CD4-positive, CD25-positive, alpha-beta regulatory T cell (primary cell): ENCODE measurements around the gene RPS4Y1. TPM values are rescaled to one million over a fixed set of nuclear protein-coding genes. Genes with fewer than 3 reads are reported as not detected.
"Not testable (repeated sequence)": the region's sequence is repeated elsewhere in the genome, so short reads cannot be mapped to it uniquely, and the experiment has no call there.

ENCODE experiments used
- ATAC-seq, 2 donors: fragments of 150-1000 bp; cut with Tn5 transposase; one replicate each; pipeline ENCODE4 v1.10.0; 2021; ENCODE audit warnings: low read depth in 2 of 2, moderate number of reproducible peaks in 2 of 2, moderate library complexity in 1 of 2
- DNase-seq, 3 donors: peaks; one replicate each; pipeline versions ENCODE4 v3.0.0 to v3.0.0-alpha.2; 2012 to 2022; ENCODE audit warnings: mixed read lengths in 1 of 3
- H3K27ac ChIP-seq: one replicate; pipeline ENCODE4 v1.7.0; 2013; ENCODE audit warnings: mild to moderate bottlenecking, low read length; ENCODE audit not compliant: insufficient read depth, poor library complexity, severe bottlenecking
- H3K27me3 ChIP-seq: one replicate; pipeline ENCODE4 v1.7.0; 2013; ENCODE audit warnings: low read length; ENCODE audit not compliant: control insufficient read depth, insufficient read depth
- H3K36me3 ChIP-seq: one replicate; pipeline ENCODE4 v1.7.0; 2013; ENCODE audit warnings: mild to moderate bottlenecking, low read length, moderate library complexity; ENCODE audit not compliant: control insufficient read depth, insufficient read depth
- H3K4me1 ChIP-seq: 2 replicates; pipeline ENCODE4 v1.7.0; 2013; ENCODE audit warnings: mild to moderate bottlenecking, low read length; ENCODE audit not compliant: insufficient read depth, control insufficient read depth, poor library complexity, severe bottlenecking
- H3K4me3 ChIP-seq: one replicate; pipeline ENCODE4 v1.7.0; 2013; ENCODE audit warnings: low read depth, mild to moderate bottlenecking, low read length, moderate library complexity
- H3K9me3 ChIP-seq, 2 experiments: 1 replicate in 1 of 2; 2 replicates in 1 of 2; pipeline ENCODE4 v1.7.0; 2013; ENCODE audit warnings: low read length in 2 of 2, mild to moderate bottlenecking in 1 of 2, moderate library complexity in 1 of 2; ENCODE audit not compliant: control insufficient read depth in 2 of 2
- H3K27ac Mint-ChIP-seq, 3 donors: one replicate each; pipeline ENCODE4 v1.8.0; 2020 to 2022; ENCODE audit warnings: mild to moderate bottlenecking in 3 of 3, mixed read lengths in 3 of 3, moderate library complexity in 2 of 3
- H3K27me3 Mint-ChIP-seq: one replicate; pipeline ENCODE4 v1.8.0; 2022; ENCODE audit warnings: mild to moderate bottlenecking, mixed read lengths
- H3K36me3 Mint-ChIP-seq: one replicate; pipeline ENCODE4 v1.8.0; 2020; ENCODE audit warnings: mixed read lengths
- H3K4me1 Mint-ChIP-seq, 4 donors: one replicate each; pipeline ENCODE4 v1.8.0; 2020 to 2022; ENCODE audit warnings: mixed read lengths in 4 of 4, mild to moderate bottlenecking in 1 of 4
- H3K4me3 Mint-ChIP-seq, 4 donors: one replicate each; pipeline ENCODE4 v1.8.0; 2020 to 2022; ENCODE audit warnings: mild to moderate bottlenecking in 4 of 4, mixed read lengths in 4 of 4, moderate library complexity in 3 of 4
- H3K9me3 Mint-ChIP-seq, 7 donors: one replicate each; pipeline ENCODE4 v1.8.0; 2020 to 2022; ENCODE audit warnings: mixed read lengths in 7 of 7, mild to moderate bottlenecking in 3 of 7, moderate library complexity in 2 of 7
- polyA plus RNA-seq, 4 donors: library from polyadenylated mRNA; unstranded; fragments of 300-500 nt; fragmentation: Illumina TruSeq; gene quantifications; one replicate each; pipeline ENCODE4 v1.2.3, GENCODE V29; 2021
- total RNA-seq: library from RNA; stranded (reverse); gene quantifications from one replicate; pipeline ENCODE4 v1.2.3, GENCODE V29; 2022

The RPS4Y1 gene
- total RNA-seq (not detected), polyA plus RNA-seq (100 to 1,000 TPM in 1 of 4 donors, not detected in 3; 435 TPM)

GRCh38 chrY:2841471-2841893 is at the start of gene RPS4Y1:
Gene RPS4Y1, plus strand, starts transcription at chrY:2841602. Its CDS starts 23 bp downstream, at chrY:2841625.
- H3K9me3 ChIP-seq: no peaks in the 10 kb centered on the region
- Mint-ChIP-seq H3K27ac (peak within 1 kb of the TSS in 1 of 3 donors; percentile 95), H3K9me3 (peaks cover 0 to 1% (median 0%) of the 10 kb centered on the region in 7 donors), H3K4me1 (peaks cover 0 to 21% (median 9%) of the 10 kb centered on the region in 4 donors), H3K4me3 (peak within 1 kb of the TSS in 1 of 4 donors; percentile 94), H3K36me3 (no peaks in the 10 kb centered on the region), H3K27me3 (peaks cover 5% of the 10 kb centered on the region)
- H3K27ac ChIP-seq: peak within 1 kb of the TSS; percentile 60
- ATAC-seq (peak; percentile 80 to 92), DNase-seq (peak in 1 of 3 donors; percentile 38)
- H3K27me3 ChIP-seq: no peaks in the 10 kb centered on the region
- H3K4me3 ChIP-seq: peak within 1 kb of the TSS; percentile 87
- no peaks in the 10 kb centered on the region for H3K4me1 ChIP-seq
- peaks cover 32% of the 10 kb centered on the region for H3K36me3 ChIP-seq

GRCh38 chrY:2796977-2797523 is 44.4 kb upstream of the RPS4Y1 start:
- H3K4me1 Mint-ChIP-seq: peaks cover 0 to 1% (median 0%) of the 10 kb centered on the region in 4 donors
- no peak overlapping the region for H3K27ac Mint-ChIP-seq
- Histone ChIP-seq H3K36me3 (no peaks in the 10 kb centered on the region), H3K27me3 (no peaks in the 10 kb centered on the region), H3K27ac (no peak overlapping the region), H3K4me3 (no peak overlapping the region), H3K4me1 (no peaks in the 10 kb centered on the region), H3K9me3 (no peaks in the 10 kb centered on the region)
- peaks cover 4% of the 10 kb centered on the region for H3K27me3 Mint-ChIP-seq
- DNase-seq: no peak
- no peaks in the 10 kb centered on the region for H3K36me3 Mint-ChIP-seq
- no peaks in the 10 kb centered on the region for H3K9me3 Mint-ChIP-seq
- H3K4me3 Mint-ChIP-seq: no peak overlapping the region
- ATAC-seq: no peak

GRCh38 chrY:2797991-2798390 is 43.4 kb upstream of the RPS4Y1 start:
- H3K4me3 Mint-ChIP-seq: no peak overlapping the region
- H3K9me3 Mint-ChIP-seq: no peaks in the 10 kb centered on the region
- Histone ChIP-seq H3K9me3 (no peaks in the 10 kb centered on the region), H3K27me3 (no peaks in the 10 kb centered on the region), H3K4me1 (no peaks in the 10 kb centered on the region), H3K4me3 (no peak overlapping the region), H3K27ac (no peak overlapping the region), H3K36me3 (no peaks in the 10 kb centered on the region)
- H3K4me1 Mint-ChIP-seq: peaks cover 0 to 10% (median 0%) of the 10 kb centered on the region in 4 donors
- DNase-seq: no peak
- no peak overlapping the region for H3K27ac Mint-ChIP-seq
- no peak for ATAC-seq
- no peaks in the 10 kb centered on the region for H3K36me3 Mint-ChIP-seq
- peaks cover 4% of the 10 kb centered on the region for H3K27me3 Mint-ChIP-seq

- peaks cover 0 to 12% (median 0%) of the 10 kb centered on the region in 4 donors for H3K4me1 Mint-ChIP-seq
- H3K36me3 Mint-ChIP-seq: no peaks in the 10 kb centered on the region
Measured at GRCh38 chrY:2800246-2800645, 41.2 kb upstream of the RPS4Y1 start.

GRCh38 chrY:2817146-2817896 is 24.1 kb upstream of the RPS4Y1 start:
- not testable (repeated sequence) for ATAC-seq

More at GRCh38 chrY:2800246-2800645, 41.2 kb upstream of the RPS4Y1 start:
- Histone ChIP-seq H3K27me3 (no peaks in the 10 kb centered on the region), H3K27ac (no peak overlapping the region), H3K36me3 (no peaks in the 10 kb centered on the region), H3K4me1 (no peaks in the 10 kb centered on the region), H3K9me3 (no peaks in the 10 kb centered on the region), H3K4me3 (no peak overlapping the region)
- H3K4me3 Mint-ChIP-seq: no peak overlapping the region
- peaks cover 9% of the 10 kb centered on the region for H3K27me3 Mint-ChIP-seq
- H3K27ac Mint-ChIP-seq: no peak overlapping the region
- ATAC-seq (no peak), DNase-seq (no peak)
- peaks cover 0 to 2% (median 0%) of the 10 kb centered on the region in 7 donors for H3K9me3 Mint-ChIP-seq

GRCh38 chrY:2824471-2824870 is 16.9 kb upstream of the RPS4Y1 start:
- H3K9me3 Mint-ChIP-seq: no peaks in the 10 kb centered on the region
- Histone ChIP-seq H3K9me3 (no peaks in the 10 kb centered on the region), H3K27me3 (no peaks in the 10 kb centered on the region), H3K4me3 (no peak overlapping the region), H3K4me1 (no peaks in the 10 kb centered on the region), H3K27ac (no peak overlapping the region), H3K36me3 (no peaks in the 10 kb centered on the region)
- ATAC-seq (no peak), DNase-seq (no peak)
- no peaks in the 10 kb centered on the region for H3K36me3 Mint-ChIP-seq
- peaks cover 43% of the 10 kb centered on the region for H3K27me3 Mint-ChIP-seq
- peak overlapping the region in 1 of 4 donors; percentile 47 for H3K4me3 Mint-ChIP-seq
- peaks cover 0 to 2% (median 0%) of the 10 kb centered on the region in 4 donors for H3K4me1 Mint-ChIP-seq
- H3K27ac Mint-ChIP-seq: no peak overlapping the region

More at GRCh38 chrY:2817146-2817896, 24.1 kb upstream of the RPS4Y1 start:
- H3K4me3 Mint-ChIP-seq, H3K4me1 Mint-ChIP-seq, DNase-seq, H3K27me3 ChIP-seq, H3K27ac Mint-ChIP-seq, H3K36me3 ChIP-seq, H3K4me3 ChIP-seq, H3K36me3 Mint-ChIP-seq, H3K9me3 ChIP-seq, H3K27ac ChIP-seq, H3K4me1 ChIP-seq, H3K9me3 Mint-ChIP-seq: not testable (repeated sequence)
- H3K27me3 Mint-ChIP-seq: peaks cover 21% of the 10 kb centered on the region

GRCh38 chrY:2828497-2828896 is 12.9 kb upstream of the RPS4Y1 start:
- H3K9me3 Mint-ChIP-seq: no peaks in the 10 kb centered on the region
- no peaks in the 10 kb centered on the region for H3K36me3 Mint-ChIP-seq
- DNase-seq (no peak), ATAC-seq (no peak)
- Histone ChIP-seq H3K4me1 (no peaks in the 10 kb centered on the region), H3K4me3 (no peak overlapping the region), H3K27ac (no peak overlapping the region), H3K36me3 (no peaks in the 10 kb centered on the region), H3K27me3 (peaks cover 2% of the 10 kb centered on the region), H3K9me3 (no peaks in the 10 kb centered on the region)
- H3K4me3 Mint-ChIP-seq: no peak overlapping the region
- no peak overlapping the region for H3K27ac Mint-ChIP-seq
- peaks cover 32% of the 10 kb centered on the region for H3K27me3 Mint-ChIP-seq
- H3K4me1 Mint-ChIP-seq: no peaks in the 10 kb centered on the region
